ENCODE data around the gene RAVER2. TPM values are rescaled to one million over a fixed set of nuclear protein-coding genes. Genes with fewer than 3 reads are reported as not detected.
"Not testable (repeated sequence)": the region's sequence is repeated elsewhere in the genome, so short reads cannot be mapped to it uniquely, and the experiment has no call there.

Gene RAVER2
- total RNA-seq: 1 to 10 TPM; 2.9 to 3.2 TPM

GRCh38 chr1:64744492-64745180 is at the start of gene RAVER2:
RAVER2 (plus strand) TSS chr1:64745075; CDS start chr1:64745173, 98 bp downstream.
- H3K9me3 Mint-ChIP-seq: no peaks in the 10 kb centered on the region
- intact Hi-C loops (cut with micrococcal nuclease): loop anchor here (1.0 to 10.0 kb wide), 3 partner anchors 80 to 323 kb away; partner anchors contain the start of gene JAK1
- no peaks in the 10 kb centered on the region for H3K36me3 Mint-ChIP-seq
- POLR2A ChIA-PET: interaction anchor here (0.9 kb wide), 1 partner anchor 9 kb away, joined by 3 read pairs; no protein-coding TSS in a partner anchor
- peak within 1 kb of the TSS; percentile 77 for H3K4me3 Mint-ChIP-seq
- peaks cover 5% of the 10 kb centered on the region for H3K4me1 Mint-ChIP-seq (ENCODE audit: low read depth)
- no peak within 1 kb of the TSS for H3K27ac Mint-ChIP-seq
- CTCF ChIA-PET: interaction anchor here (0.6 to 1.5 kb wide), 4 partner anchors 17 to 331 kb away, joined by 3 to 8 read pairs (median 4); no protein-coding TSS in a partner anchor
- DNase-seq: peak; percentile 72
- peaks cover 3% of the 10 kb centered on the region for H3K27me3 Mint-ChIP-seq

- POLR2A ChIA-PET: interaction anchor here (0.6 kb wide), 1 partner anchor 1588 kb away, joined by 3 read pairs; no protein-coding TSS in a partner anchor
- intact Hi-C loops (cut with micrococcal nuclease): no loop called here
- CTCF ChIA-PET: no interaction called here
- H3K27me3 Mint-ChIP-seq: peaks cover 17% of the 10 kb centered on the region
- no peaks in the 10 kb centered on the region for H3K4me1 Mint-ChIP-seq (ENCODE audit: low read depth)
- DNase-seq: no peak
- no peak overlapping the region for H3K27ac Mint-ChIP-seq
- no peaks in the 10 kb centered on the region for H3K9me3 Mint-ChIP-seq
- no peak overlapping the region for H3K4me3 Mint-ChIP-seq
- no peaks in the 10 kb centered on the region for H3K36me3 Mint-ChIP-seq
These were observed 48.0 kb upstream of the RAVER2 start for GRCh38 chr1:64696879-64697278.

DNA sequence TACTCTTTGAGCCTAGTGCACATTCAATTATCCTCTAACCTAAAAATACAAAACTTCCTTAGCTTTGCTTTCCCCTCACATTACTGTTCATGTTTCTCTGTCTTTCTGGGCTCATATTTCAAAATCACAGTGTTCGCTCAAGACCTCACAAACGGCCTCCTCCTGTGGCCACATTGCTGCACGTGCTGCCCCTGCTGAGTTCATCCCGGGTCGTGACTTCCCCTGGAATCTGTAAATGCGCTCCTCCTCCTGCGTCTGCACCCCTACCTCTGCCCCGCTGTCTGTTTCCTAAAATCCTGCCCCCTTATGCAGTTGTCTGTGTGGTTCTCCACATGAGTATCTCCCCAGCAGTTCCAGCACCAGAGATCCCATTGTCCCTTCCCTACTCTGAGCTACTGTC is 45.5 kb upstream of the RAVER2 start:
- Mint-ChIP-seq H3K27me3 (peaks cover 20% of the 10 kb centered on the region), H3K27ac (no peak overlapping the region), H3K36me3 (no peaks in the 10 kb centered on the region), H3K4me1 (ENCODE audit: low read depth) (no peaks in the 10 kb centered on the region), H3K4me3 (no peak overlapping the region), H3K9me3 (peaks cover 2% of the 10 kb centered on the region)
- ChIA-PET POLR2A (no interaction called here), CTCF (interaction anchor here (0.8 kb wide), 1 partner anchor 11 kb away, joined by 3 read pairs; no protein-coding TSS in a partner anchor)
- intact Hi-C loops (cut with micrococcal nuclease): no loop called here
- no peak for DNase-seq

GRCh38 chr1:64701071-64701470 is 43.8 kb upstream of the RAVER2 start:
- Mint-ChIP-seq H3K27me3 (peaks cover 20% of the 10 kb centered on the region), H3K4me3 (no peak overlapping the region), H3K4me1 (ENCODE audit: low read depth) (no peaks in the 10 kb centered on the region), H3K9me3 (peaks cover 2% of the 10 kb centered on the region), H3K36me3 (no peaks in the 10 kb centered on the region), H3K27ac (no peak overlapping the region)
- POLR2A ChIA-PET: no interaction called here
- CTCF ChIA-PET: no interaction called here
- no peak for DNase-seq
- intact Hi-C loops (cut with micrococcal nuclease): no loop called here

DNA sequence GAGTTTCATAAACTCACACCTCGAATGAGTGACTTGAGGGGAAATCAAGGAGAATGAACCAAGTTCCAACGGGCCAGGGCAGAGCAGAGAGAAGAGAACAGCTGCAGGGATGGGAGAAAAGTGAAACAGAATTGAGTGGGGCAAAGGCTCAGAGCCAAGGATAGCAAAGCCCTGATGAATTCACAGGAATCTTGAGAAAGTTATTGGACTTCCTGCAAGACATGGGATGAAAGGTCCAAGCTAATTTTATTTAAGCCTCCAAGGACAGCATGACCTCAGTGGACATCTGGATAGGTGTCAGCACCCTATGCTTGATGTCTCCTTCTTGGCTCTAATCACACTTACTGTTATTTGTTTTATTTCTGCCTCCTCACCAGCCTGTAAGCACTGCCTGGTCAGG is 43.0 kb upstream of the RAVER2 start:
- no peaks in the 10 kb centered on the region for H3K36me3 Mint-ChIP-seq
- peaks cover 2% of the 10 kb centered on the region for H3K9me3 Mint-ChIP-seq
- H3K27ac Mint-ChIP-seq: no peak overlapping the region
- POLR2A ChIA-PET: no interaction called here
- H3K27me3 Mint-ChIP-seq: peaks cover 20% of the 10 kb centered on the region
- intact Hi-C loops (cut with micrococcal nuclease): no loop called here
- no peak overlapping the region for H3K4me3 Mint-ChIP-seq
- CTCF ChIA-PET: interaction anchor here (0.6 kb wide), 1 partner anchor 26 kb away, joined by 3 read pairs; no protein-coding TSS in a partner anchor
- DNase-seq: no peak
- H3K4me1 Mint-ChIP-seq (ENCODE audit: low read depth): no peaks in the 10 kb centered on the region

DNA sequence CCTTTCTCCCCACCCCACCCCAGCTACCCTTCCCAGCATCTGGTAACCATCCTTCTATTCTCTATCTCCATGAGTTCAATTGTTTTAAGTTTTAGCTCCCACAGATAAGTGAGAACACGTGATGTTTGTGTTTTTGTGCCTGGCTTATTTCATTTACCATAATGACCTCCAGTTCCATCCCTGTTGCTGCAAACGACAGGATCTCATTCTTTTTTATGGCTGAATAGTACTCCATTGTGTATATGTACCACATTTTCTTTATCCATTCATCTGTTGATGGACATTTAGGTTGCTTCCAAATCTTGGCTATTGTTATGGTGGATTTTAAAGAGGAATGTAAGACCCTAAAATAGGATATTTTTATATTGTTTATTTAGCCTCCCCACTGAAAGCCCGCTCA is 42.2 kb upstream of the RAVER2 start:
- H3K4me1 Mint-ChIP-seq (ENCODE audit: low read depth); POLR2A ChIA-PET; H3K27ac Mint-ChIP-seq; H3K36me3 Mint-ChIP-seq; CTCF ChIA-PET; H3K9me3 Mint-ChIP-seq; DNase-seq; intact Hi-C loops (cut with micrococcal nuclease); H3K4me3 Mint-ChIP-seq: not testable (repeated sequence)
- peaks cover 20% of the 10 kb centered on the region for H3K27me3 Mint-ChIP-seq

GRCh38 chr1:64703600-64703999 is 41.3 kb upstream of the RAVER2 start:
- no peak overlapping the region for H3K27ac Mint-ChIP-seq
- no peaks in the 10 kb centered on the region for H3K36me3 Mint-ChIP-seq
- ChIA-PET CTCF (no interaction called here), POLR2A (no interaction called here)
- H3K4me1 Mint-ChIP-seq (ENCODE audit: low read depth): no peaks in the 10 kb centered on the region
- H3K4me3 Mint-ChIP-seq: no peak overlapping the region
- intact Hi-C loops (cut with micrococcal nuclease): no loop called here
- H3K27me3 Mint-ChIP-seq: peaks cover 20% of the 10 kb centered on the region
- H3K9me3 Mint-ChIP-seq: peaks cover 2% of the 10 kb centered on the region
- DNase-seq: no peak

- DNase-seq: no peak
- Mint-ChIP-seq H3K4me1 (ENCODE audit: low read depth) (no peaks in the 10 kb centered on the region), H3K9me3 (peaks cover 2% of the 10 kb centered on the region), H3K27ac (no peak overlapping the region), H3K27me3 (peaks cover 13% of the 10 kb centered on the region), H3K4me3 (no peak overlapping the region), H3K36me3 (no peaks in the 10 kb centered on the region)
- intact Hi-C loops (cut with micrococcal nuclease): no loop called here
- ChIA-PET CTCF (interaction anchor here (0.5 kb wide), 1 partner anchor 123 kb away, joined by 3 read pairs; no protein-coding TSS in a partner anchor), POLR2A (no interaction called here)
These were observed 39.3 kb upstream of the RAVER2 start for GRCh38 chr1:64705591-64705990.

DNA sequence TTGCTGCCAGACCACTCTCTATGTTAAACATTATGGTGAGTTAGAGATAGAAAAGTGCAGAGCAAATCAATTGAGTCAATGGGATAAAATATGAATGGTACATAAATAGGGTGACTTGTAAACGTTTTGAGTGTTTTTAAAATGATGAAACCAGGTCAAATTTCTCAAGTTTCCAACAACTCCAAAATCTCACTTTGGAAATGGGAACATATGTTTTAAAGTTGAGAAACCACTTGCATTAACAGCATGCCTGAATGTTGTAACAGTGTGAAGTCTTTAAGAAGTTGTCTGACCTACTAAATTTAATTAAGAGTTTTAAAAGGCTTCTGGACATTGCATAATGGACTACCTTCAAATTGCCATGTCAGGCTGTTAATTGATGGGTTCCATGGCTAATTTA is 33.6 kb upstream of the RAVER2 start:
- intact Hi-C loops (cut with micrococcal nuclease): no loop called here
- Mint-ChIP-seq H3K27ac (no peak overlapping the region), H3K27me3 (no peaks in the 10 kb centered on the region), H3K9me3 (no peaks in the 10 kb centered on the region), H3K4me3 (no peak overlapping the region), H3K4me1 (ENCODE audit: low read depth) (no peaks in the 10 kb centered on the region), H3K36me3 (no peaks in the 10 kb centered on the region)
- no peak for DNase-seq
- ChIA-PET POLR2A (no interaction called here), CTCF (no interaction called here)

DNA sequence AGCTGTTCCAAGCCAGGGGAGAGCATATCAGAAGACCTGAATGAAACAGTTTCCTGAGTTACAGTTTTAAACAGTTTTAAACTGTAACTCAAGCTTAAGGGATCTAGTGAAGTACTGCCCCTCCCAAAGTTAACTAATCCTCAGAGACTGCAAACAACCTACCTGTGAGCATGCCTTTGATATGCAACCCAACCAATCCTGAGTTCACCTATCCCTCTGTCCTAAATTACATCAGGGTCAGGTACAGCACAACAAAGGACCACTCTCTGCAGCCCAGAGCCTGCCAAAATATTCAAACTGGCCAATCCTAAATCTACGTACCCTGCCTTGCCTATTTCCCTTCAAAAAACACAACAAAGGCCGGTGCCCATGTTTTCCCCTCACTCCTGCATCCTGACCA is 32.8 kb upstream of the RAVER2 start:
- Mint-ChIP-seq H3K27ac (no peak overlapping the region), H3K9me3 (no peaks in the 10 kb centered on the region), H3K27me3 (no peaks in the 10 kb centered on the region), H3K36me3 (no peaks in the 10 kb centered on the region), H3K4me1 (ENCODE audit: low read depth) (no peaks in the 10 kb centered on the region), H3K4me3 (no peak overlapping the region)
- ChIA-PET POLR2A (no interaction called here), CTCF (no interaction called here)
- DNase-seq: no peak
- intact Hi-C loops (cut with micrococcal nuclease): no loop called here

- CTCF ChIA-PET: no interaction called here
- H3K9me3 Mint-ChIP-seq: peaks cover 6% of the 10 kb centered on the region
- H3K36me3 Mint-ChIP-seq: peaks cover 4% of the 10 kb centered on the region
- intact Hi-C loops (cut with micrococcal nuclease): no loop called here
- no peak for DNase-seq
- no peak overlapping the region for H3K4me3 Mint-ChIP-seq
- no peak overlapping the region for H3K27ac Mint-ChIP-seq
- POLR2A ChIA-PET: no interaction called here
- no peaks in the 10 kb centered on the region for H3K4me1 Mint-ChIP-seq (ENCODE audit: low read depth)
- peaks cover 6% of the 10 kb centered on the region for H3K27me3 Mint-ChIP-seq
These were observed 29.7 kb upstream of the RAVER2 start for GRCh38 chr1:64715186-64715585.

- POLR2A ChIA-PET: no interaction called here
- intact Hi-C loops (cut with micrococcal nuclease): no loop called here
- peaks cover 27% of the 10 kb centered on the region for H3K27me3 Mint-ChIP-seq
These were observed 23.7 kb upstream of the RAVER2 start for GRCh38 chr1:64721135-64721534.

GRCh38 chr1:64721576-64722145 is 23.2 kb upstream of the RAVER2 start:
- CTCF ChIA-PET: no interaction called here
- Mint-ChIP-seq H3K27me3 (peaks cover 27% of the 10 kb centered on the region), H3K4me3 (no peak overlapping the region), H3K36me3 (peaks cover 4% of the 10 kb centered on the region), H3K4me1 (ENCODE audit: low read depth) (no peaks in the 10 kb centered on the region), H3K27ac (no peak overlapping the region), H3K9me3 (peaks cover 6% of the 10 kb centered on the region)
- intact Hi-C loops (cut with micrococcal nuclease): no loop called here
- POLR2A ChIA-PET: no interaction called here
- no peak for DNase-seq

More at GRCh38 chr1:64721135-64721534, 23.7 kb upstream of the RAVER2 start:
- Mint-ChIP-seq H3K27ac (no peak overlapping the region), H3K4me1 (ENCODE audit: low read depth) (no peaks in the 10 kb centered on the region), H3K4me3 (no peak overlapping the region), H3K9me3 (peaks cover 6% of the 10 kb centered on the region), H3K36me3 (peaks cover 4% of the 10 kb centered on the region)
- CTCF ChIA-PET: no interaction called here
- no peak for DNase-seq

Measured in activated CD4-positive, alpha-beta memory T cell treated with anti-CD3 and anti-CD28 coated beads for 36 hours (primary cell).